Natural killer cell treated with Interleukin-12 subunit alpha and Interleukin-12 subunit beta and Interleukin-15 and Interleukin-18, amount 100 ng/mL, for 72 hours (primary cell): Measurements from ENCODE around the gene IFT52. TPM values are rescaled to one million over a fixed set of nuclear protein-coding genes. Genes with fewer than 3 reads are reported as not detected.
A peak's percentile ranks its signal among the peaks of the same experiment; 100 is the strongest.
"Not testable (repeated sequence)": the region's sequence is repeated elsewhere in the genome, so short reads cannot be mapped to it uniquely, and the experiment has no call there.

ENCODE experiments used
- ATAC-seq, 2 donors: fragments of 150-1000 bp; cut with Tn5 transposase in 1 of 2; sonication (Bioruptor Pico), chemical (Tn5 transposase) in 1 of 2; 2 replicates each; pipeline ENCODE4 v1.10.0; 2021
- DNase-seq: peaks from one replicate; pipeline ENCODE4 v3.0.0; 2022; ENCODE audit warnings: low spot score
- H3K27ac Mint-ChIP-seq, 2 donors: 1 replicate in 1 of 2; 2 replicates in 1 of 2; pipeline ENCODE4 v1.8.0; 2022; ENCODE audit warnings: mixed read lengths in 2 of 2, mild to moderate bottlenecking in 1 of 2, moderate library complexity in 1 of 2
- H3K27me3 Mint-ChIP-seq, 2 donors: 1 replicate in 1 of 2; 2 replicates in 1 of 2; pipeline ENCODE4 v1.8.0; 2022; ENCODE audit warnings: mixed read lengths in 2 of 2
- H3K36me3 Mint-ChIP-seq: one replicate; pipeline ENCODE4 v1.8.0; 2022; ENCODE audit warnings: mixed read lengths
- H3K4me1 Mint-ChIP-seq, 2 donors: 1 replicate in 1 of 2; 2 replicates in 1 of 2; pipeline ENCODE4 v1.8.0; 2022; ENCODE audit warnings: low read depth in 2 of 2, mixed read lengths in 2 of 2, mild to moderate bottlenecking in 1 of 2
- H3K4me3 Mint-ChIP-seq: one replicate; pipeline ENCODE4 v1.8.0; 2022; ENCODE audit warnings: mixed read lengths
- H3K9me3 Mint-ChIP-seq: 2 replicates; pipeline ENCODE4 v1.8.0; 2022; ENCODE audit warnings: mixed read lengths
- total RNA-seq, 2 donors: library from RNA; stranded (reverse); gene quantifications; one replicate each; pipeline ENCODE4 v1.2.3, GENCODE V29; 2022

IFT52 gene
- total RNA-seq, 2 donors from 2014 or later, result 19.1 to 20.7 TPM

GRCh38 chr20:43576108-43576507 is 14.6 kb upstream of the IFT52 start:
- DNase-seq (no peak), ATAC-seq (no peak)
- H3K9me3 Mint-ChIP-seq, result no peaks in the 10 kb centered on the region
- no peaks in the 10 kb centered on the region for H3K36me3 Mint-ChIP-seq
- H3K27me3 Mint-ChIP-seq, result no peaks in the 10 kb centered on the region
- no peak overlapping the region for H3K27ac Mint-ChIP-seq
- H3K4me1 Mint-ChIP-seq, result peaks cover 5 to 10% of the 10 kb centered on the region in 2 donors
- no peak overlapping the region for H3K4me3 Mint-ChIP-seq

DNA sequence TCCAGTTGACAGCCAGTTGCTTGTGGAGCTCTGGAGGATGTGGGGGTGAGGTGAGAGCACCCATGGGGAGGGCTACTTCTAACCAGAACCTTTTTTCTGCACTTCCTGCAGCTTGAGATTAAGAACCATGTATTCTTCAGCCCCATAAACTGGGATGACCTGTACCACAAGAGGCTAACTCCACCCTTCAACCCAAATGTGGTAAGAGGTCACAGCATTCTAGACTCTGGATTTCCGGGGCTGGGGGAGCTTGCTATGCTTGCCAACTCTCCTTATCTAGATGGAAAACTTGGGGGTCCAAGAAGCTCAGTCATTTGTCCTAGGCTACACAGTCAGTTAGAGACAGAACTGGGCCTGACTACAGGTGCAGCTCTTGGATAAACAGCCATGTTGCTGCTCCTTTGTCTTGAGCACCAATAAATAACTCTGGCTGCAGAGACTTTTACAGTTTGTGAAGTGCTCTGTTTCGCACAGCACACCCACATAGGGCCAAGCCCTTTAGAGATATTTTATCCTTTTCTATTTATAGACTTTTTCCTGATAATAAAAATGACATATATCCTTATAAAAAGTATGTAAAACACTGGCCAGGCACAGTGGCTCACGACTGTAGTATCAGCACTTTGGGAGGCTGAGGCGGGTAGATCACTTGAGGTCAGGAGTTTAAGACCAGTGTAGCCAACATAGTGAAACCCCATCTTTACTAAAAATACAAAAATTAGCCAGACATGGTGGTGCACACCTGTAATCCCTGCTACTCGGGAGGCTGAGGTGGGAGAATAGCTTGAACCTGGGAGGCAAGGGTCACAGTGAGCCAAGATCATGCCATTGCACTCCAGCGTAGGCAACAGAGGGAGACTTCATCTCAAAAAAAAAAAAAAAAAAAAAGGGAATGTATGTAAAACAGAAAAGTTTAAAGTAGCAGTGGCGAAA is 10.6 kb upstream of the IFT52 start:
- no peaks in the 10 kb centered on the region for H3K27me3 Mint-ChIP-seq
- H3K36me3 Mint-ChIP-seq, result no peaks in the 10 kb centered on the region
- ATAC-seq (no peak), DNase-seq (no peak)
- H3K9me3 Mint-ChIP-seq, result no peaks in the 10 kb centered on the region
- H3K27ac Mint-ChIP-seq, result no peak overlapping the region
- H3K4me3 Mint-ChIP-seq, result no peak overlapping the region
- peaks cover 5 to 10% of the 10 kb centered on the region in 2 donors for H3K4me1 Mint-ChIP-seq

DNA sequence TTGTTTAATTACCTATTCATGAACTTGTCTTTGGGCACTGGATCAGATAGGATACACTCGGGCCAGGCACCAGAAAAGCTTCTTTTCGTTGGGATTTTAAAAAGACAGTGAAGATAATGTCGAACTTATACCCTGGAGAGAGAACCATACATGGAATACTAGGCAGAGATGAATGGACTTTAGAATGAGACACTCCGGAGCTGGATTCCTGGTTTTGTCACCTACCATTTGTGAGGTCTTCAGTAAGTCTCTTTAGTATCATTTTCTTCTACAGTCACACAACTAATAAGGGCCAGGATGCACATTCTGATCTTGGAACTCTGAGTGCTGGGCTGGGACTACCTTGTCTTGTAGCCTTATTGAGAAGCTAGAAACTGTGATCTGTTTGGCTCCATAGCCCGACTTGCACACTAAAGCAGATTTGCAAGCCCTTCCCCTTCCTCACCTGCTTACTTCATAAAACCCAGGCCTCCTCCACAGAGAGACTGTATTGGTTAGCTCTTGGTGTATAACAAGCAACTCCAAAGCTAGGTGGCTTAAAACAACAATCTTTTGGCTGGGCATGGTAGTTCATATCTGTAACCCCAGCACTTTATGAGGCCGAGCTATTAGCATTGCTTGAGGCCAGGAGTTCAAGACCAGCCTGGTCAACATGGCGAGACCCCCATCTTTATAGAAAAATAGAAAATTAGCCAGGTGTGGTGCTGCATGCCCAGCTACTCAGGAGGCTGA is 7.4 kb upstream of the IFT52 start:
- Mint-ChIP-seq H3K27ac (no peak overlapping the region), H3K9me3 (no peaks in the 10 kb centered on the region), H3K4me3 (no peak overlapping the region), H3K4me1 (peaks cover 5 to 10% of the 10 kb centered on the region in 2 donors), H3K27me3 (peaks cover 0 to 4% of the 10 kb centered on the region in 2 donors), H3K36me3 (no peaks in the 10 kb centered on the region)
- no peak for DNase-seq
- ATAC-seq, result no peak

GRCh38 chr20:43583982-43584432 is 6.7 kb upstream of the IFT52 start:
- Mint-ChIP-seq H3K27me3 (peaks cover 0 to 4% of the 10 kb centered on the region in 2 donors), H3K36me3 (no peaks in the 10 kb centered on the region), H3K4me1 (peaks cover 4 to 10% of the 10 kb centered on the region in 2 donors), H3K9me3 (no peaks in the 10 kb centered on the region), H3K27ac (no peak overlapping the region), H3K4me3 (no peak overlapping the region)
- ATAC-seq (no peak), DNase-seq (no peak)

- peaks cover 0 to 4% of the 10 kb centered on the region in 2 donors for H3K27me3 Mint-ChIP-seq
- H3K36me3 Mint-ChIP-seq, result no peaks in the 10 kb centered on the region
- H3K4me1 Mint-ChIP-seq, result peaks cover under 1 to 4% of the 10 kb centered on the region in 2 donors
- H3K27ac Mint-ChIP-seq, result no peak overlapping the region
- ATAC-seq (no peak), DNase-seq (no peak)
- H3K4me3 Mint-ChIP-seq, result no peak overlapping the region
- H3K9me3 Mint-ChIP-seq, result no peaks in the 10 kb centered on the region
Measured at GRCh38 chr20:43584448-43585136, 6.1 kb upstream of the IFT52 start.

GRCh38 chr20:43586641-43587040 is 4.1 kb upstream of the IFT52 start:
- no peak overlapping the region for H3K4me3 Mint-ChIP-seq
- no peaks in the 10 kb centered on the region for H3K36me3 Mint-ChIP-seq
- no peak for DNase-seq
- no peaks in the 10 kb centered on the region for H3K9me3 Mint-ChIP-seq
- peaks cover 0 to 4% of the 10 kb centered on the region in 2 donors for H3K27me3 Mint-ChIP-seq
- peaks cover 12 to 17% of the 10 kb centered on the region in 2 donors for H3K4me1 Mint-ChIP-seq
- no peak for ATAC-seq
- no peak overlapping the region for H3K27ac Mint-ChIP-seq

- H3K27me3 Mint-ChIP-seq, ATAC-seq, H3K9me3 Mint-ChIP-seq, H3K4me3 Mint-ChIP-seq, H3K36me3 Mint-ChIP-seq, H3K27ac Mint-ChIP-seq, DNase-seq: not testable (repeated sequence)
- peaks cover 12 to 17% of the 10 kb centered on the region in 2 donors for H3K4me1 Mint-ChIP-seq
Measured at GRCh38 chr20:43588526-43588925, 2.2 kb upstream of the IFT52 start.

DNA sequence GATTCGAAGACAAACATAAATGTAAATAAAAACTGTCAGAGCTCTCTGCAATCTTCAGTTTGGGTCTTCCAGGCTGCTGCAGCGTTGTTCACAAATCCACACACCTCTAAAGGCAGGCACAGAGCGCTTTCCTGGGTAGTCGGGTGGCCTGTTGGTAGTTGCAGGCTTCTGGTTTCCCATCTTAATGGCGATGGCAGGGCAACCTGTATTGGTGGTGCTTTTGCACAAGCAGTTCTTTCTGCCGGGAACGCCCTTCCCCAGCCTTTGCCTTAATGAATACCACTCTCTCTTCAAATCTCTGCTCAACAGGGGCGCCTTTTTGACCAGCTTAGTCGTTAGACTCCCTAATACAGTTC is 723 bp upstream of the IFT52 start:
- H3K27ac Mint-ChIP-seq, result peak overlapping the region; percentile 89 to 93
- peak overlapping the region; percentile 96 for H3K4me3 Mint-ChIP-seq
- H3K4me1 Mint-ChIP-seq, result peaks cover 12 to 17% of the 10 kb centered on the region in 2 donors
- H3K9me3 Mint-ChIP-seq, result no peaks in the 10 kb centered on the region
- H3K36me3 Mint-ChIP-seq, result no peaks in the 10 kb centered on the region
- no peak for DNase-seq
- peaks cover 0 to 4% of the 10 kb centered on the region in 2 donors for H3K27me3 Mint-ChIP-seq
- ATAC-seq, result no peak

DNA sequence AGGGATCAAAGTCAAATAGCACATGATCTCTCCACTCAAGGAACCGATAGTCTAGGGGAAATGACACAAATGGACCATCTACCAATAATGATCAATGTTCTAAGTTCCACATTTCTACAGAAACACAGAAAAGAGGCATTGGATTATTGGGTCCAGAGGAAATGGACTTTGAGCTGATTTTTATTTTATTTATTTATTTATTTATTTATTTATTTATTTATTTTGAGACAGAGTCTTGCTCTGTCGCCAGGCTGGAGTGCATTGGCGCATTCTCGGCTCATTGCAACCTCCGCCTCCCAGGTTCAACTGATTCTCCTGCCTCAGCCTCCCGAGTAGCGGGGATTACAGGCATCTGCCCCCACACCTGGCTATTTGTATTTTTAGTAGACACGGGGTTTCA is 11.2 kb downstream of the IFT52 start:
- not testable (repeated sequence) for H3K4me3 Mint-ChIP-seq, H3K4me1 Mint-ChIP-seq, DNase-seq, H3K36me3 Mint-ChIP-seq, H3K27me3 Mint-ChIP-seq, ATAC-seq, H3K9me3 Mint-ChIP-seq, H3K27ac Mint-ChIP-seq

DNA sequence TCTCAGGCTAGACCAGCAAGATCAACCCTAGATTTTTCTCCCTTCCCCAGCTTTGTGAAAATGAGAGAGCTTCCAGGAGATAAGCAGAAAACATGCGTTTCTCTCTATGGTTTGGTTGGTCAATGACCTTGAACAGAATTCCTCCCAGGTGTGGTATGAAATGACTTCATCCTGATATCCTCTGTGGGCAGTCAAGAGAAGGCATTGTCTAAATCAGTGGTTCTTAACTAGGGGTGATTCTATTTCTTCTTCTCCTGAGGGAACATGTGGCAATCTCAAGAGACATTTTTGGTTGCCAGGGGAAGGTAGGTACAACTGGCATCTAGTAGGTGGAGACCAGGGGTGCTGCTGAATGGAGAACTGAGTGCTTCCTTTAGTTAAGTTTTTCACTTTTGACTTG is 12.4 kb downstream of the IFT52 start:
- ATAC-seq, result no peak
- Mint-ChIP-seq H3K27me3 (no peaks in the 10 kb centered on the region), H3K4me1 (peaks cover 0 to 5% of the 10 kb centered on the region in 2 donors), H3K4me3 (no peak overlapping the region), H3K27ac (no peak overlapping the region), H3K36me3 (peaks cover 1% of the 10 kb centered on the region), H3K9me3 (no peaks in the 10 kb centered on the region)
- DNase-seq, result no peak

DNA sequence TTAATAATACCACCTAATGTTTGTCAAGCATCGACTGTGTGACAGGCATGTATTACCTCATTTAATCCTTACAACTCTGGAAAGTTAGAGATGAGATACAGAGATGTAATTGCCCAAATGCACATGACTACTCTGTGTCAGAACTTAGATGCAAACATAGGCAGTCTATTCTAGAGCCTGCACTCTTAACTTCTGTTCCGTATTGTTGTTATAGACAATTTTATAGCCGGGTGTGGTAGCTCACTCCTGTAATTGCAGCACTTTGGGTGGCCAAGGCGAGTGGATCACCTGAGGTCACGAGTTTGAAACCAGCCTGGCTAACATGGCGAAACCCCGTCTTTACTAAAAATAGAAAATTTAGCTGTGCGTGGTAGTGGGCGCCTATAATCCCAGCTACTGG is 15.0 kb downstream of the IFT52 start:
- Mint-ChIP-seq H3K27me3 (no peaks in the 10 kb centered on the region), H3K36me3 (no peaks in the 10 kb centered on the region)
- no peak for ATAC-seq

DNA sequence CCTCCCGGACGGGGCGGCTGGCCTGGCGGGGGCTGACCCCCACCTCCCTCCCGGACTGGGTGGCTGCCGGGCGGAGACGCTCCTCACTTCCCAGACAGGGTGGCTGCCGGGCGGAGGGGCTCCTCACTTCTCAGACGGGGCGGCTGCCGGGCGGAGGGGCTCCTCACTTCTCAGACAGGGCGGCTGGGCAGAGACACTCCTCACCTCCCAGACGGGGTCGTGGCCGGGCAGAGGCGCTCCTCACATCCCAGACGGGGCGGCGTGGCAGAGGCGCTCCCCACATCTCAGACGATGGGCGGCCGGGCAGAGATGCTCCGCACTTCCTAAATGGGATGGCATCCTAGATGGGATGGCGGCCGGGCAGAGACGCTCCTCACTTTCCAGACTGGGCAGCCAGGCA is 16.5 kb downstream of the IFT52 start:
- ATAC-seq, H3K27ac Mint-ChIP-seq, H3K4me1 Mint-ChIP-seq, H3K27me3 Mint-ChIP-seq, H3K36me3 Mint-ChIP-seq, H3K4me3 Mint-ChIP-seq, H3K9me3 Mint-ChIP-seq, DNase-seq: not testable (repeated sequence)

More for the DNA sequence above, 15.0 kb downstream of the IFT52 start:
- H3K4me1 Mint-ChIP-seq, result no peaks in the 10 kb centered on the region
- H3K9me3 Mint-ChIP-seq, result no peaks in the 10 kb centered on the region
- no peak overlapping the region for H3K27ac Mint-ChIP-seq
- DNase-seq, result no peak
- H3K4me3 Mint-ChIP-seq, result no peak overlapping the region

DNA sequence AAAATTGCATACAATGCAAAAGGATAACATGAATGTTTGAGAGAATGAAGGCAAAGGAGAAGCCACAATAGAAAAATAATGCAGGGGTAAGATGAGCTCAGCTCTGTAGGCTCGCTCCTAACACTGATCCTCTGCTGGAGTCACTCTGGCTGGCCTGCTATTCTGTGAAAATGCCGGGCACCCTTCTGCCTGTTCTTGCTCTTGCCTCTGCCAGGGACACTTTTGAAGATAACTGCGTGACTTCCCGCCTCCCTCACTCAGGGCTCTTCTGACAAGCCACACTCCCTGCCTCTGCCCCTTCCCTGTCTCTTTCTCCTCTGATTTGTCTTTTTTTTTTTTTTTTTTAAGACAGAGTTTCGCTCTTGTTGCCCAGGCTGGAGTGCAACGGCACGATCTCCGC is 40.9 kb downstream of the IFT52 start:
- no peaks in the 10 kb centered on the region for H3K4me1 Mint-ChIP-seq
- no peaks in the 10 kb centered on the region for H3K27me3 Mint-ChIP-seq
- no peak overlapping the region for H3K27ac Mint-ChIP-seq
- no peak for DNase-seq
- peaks cover 11% of the 10 kb centered on the region for H3K36me3 Mint-ChIP-seq
- ATAC-seq, result no peak
- H3K9me3 Mint-ChIP-seq, result no peaks in the 10 kb centered on the region
- H3K4me3 Mint-ChIP-seq, result no peak overlapping the region

GRCh38 chr20:43636429-43636828 is 45.7 kb downstream of the IFT52 start:
- Mint-ChIP-seq H3K9me3 (no peaks in the 10 kb centered on the region), H3K4me1 (no peaks in the 10 kb centered on the region), H3K36me3 (peaks cover 10% of the 10 kb centered on the region), H3K27me3 (no peaks in the 10 kb centered on the region), H3K4me3 (no peak overlapping the region), H3K27ac (no peak overlapping the region)
- ATAC-seq (no peak), DNase-seq (no peak)
